ENCODE data around the gene ELMO2. TPM values are rescaled to one million over a fixed set of nuclear protein-coding genes. Genes with fewer than 3 reads are reported as not detected.
"Not testable (repeated sequence)": the region's sequence is repeated elsewhere in the genome, so short reads cannot be mapped to it uniquely, and the experiment has no call there.

Gene ELMO2
- total RNA-seq, 2 donors from 2014 or later: 47.7 to 117 TPM

- no peak for DNase-seq (ENCODE audit: low spot score)
- Histone ChIP-seq H3K36me3 (peaks cover 0 to 14% of the 10 kb centered on the region in 2 donors), H3K27me3 (replicated peaks; ENCODE audit: insufficient read depth) (no peaks in the 10 kb centered on the region), H3K4me3 (no peak overlapping the region), H3K27ac (no peak overlapping the region), H3K4me1 (replicated peaks) (peaks cover 15% of the 10 kb centered on the region), H3K9me3 (no peaks in the 10 kb centered on the region)
- 77% methylated on average over 11 of the region's 11 CpGs for WGBS
- intact Hi-C loops (cut with DNase I): no loop called here
- TF ChIP-seq POLR2AphosphoS5 (IDR thresholded peaks at IDR 0.05): no peak
Measured at GRCh38 chr20:46394872-46395760, 11.3 kb downstream of the ELMO2 start.

- intact Hi-C loops (cut with DNase I): no loop called here
- no peaks in the 10 kb centered on the region for H3K27me3 ChIP-seq (replicated peaks; ENCODE audit: insufficient read depth)
- H3K4me1 ChIP-seq (replicated peaks): peaks cover 4% of the 10 kb centered on the region
- no peak for DNase-seq (ENCODE audit: low spot score)
- no peak overlapping the region for H3K27ac ChIP-seq
- WGBS: 72% methylated on average over 6 of the region's 6 CpGs
- H3K4me3 ChIP-seq: no peak overlapping the region
- peaks cover 0 to 14% of the 10 kb centered on the region in 2 donors for H3K36me3 ChIP-seq
- TF ChIP-seq CTCF (IDR thresholded peaks at IDR 0.05) (no peak), POLR2A (IDR thresholded peaks at IDR 0.05) (no peak), POLR2AphosphoS5 (IDR thresholded peaks at IDR 0.05) (no peak)
- no peaks in the 10 kb centered on the region for H3K9me3 ChIP-seq
Measured at GRCh38 chr20:46393967-46394366, 12.4 kb downstream of the ELMO2 start.

GRCh38 chr20:46388937-46389336 is 17.5 kb downstream of the ELMO2 start:
- Histone ChIP-seq H3K27ac (no peak overlapping the region), H3K36me3 (peaks cover 0 to 28% of the 10 kb centered on the region in 2 donors)
- no peak for TF ChIP-seq POLR2AphosphoS5 (IDR thresholded peaks at IDR 0.05)
- TF ChIP-seq CTCF (IDR thresholded peaks at IDR 0.05): no peak
- no peak for TF ChIP-seq POLR2A (IDR thresholded peaks at IDR 0.05)

GRCh38 chr20:46388201-46388836 is 18.1 kb downstream of the ELMO2 start:
- H3K4me3 ChIP-seq: no peak overlapping the region
- no peaks in the 10 kb centered on the region for H3K4me1 ChIP-seq (replicated peaks)
- 78% methylated on average over 5 of the region's 5 CpGs for WGBS
- H3K27ac ChIP-seq: no peak overlapping the region
- H3K27me3 ChIP-seq (replicated peaks; ENCODE audit: insufficient read depth): no peaks in the 10 kb centered on the region
- TF ChIP-seq POLR2A (IDR thresholded peaks at IDR 0.05) (no peak), CTCF (IDR thresholded peaks at IDR 0.05) (no peak), POLR2AphosphoS5 (IDR thresholded peaks at IDR 0.05) (no peak)
- peaks cover 0 to 25% of the 10 kb centered on the region in 2 donors for H3K36me3 ChIP-seq
- intact Hi-C loops (cut with DNase I): no loop called here
- H3K9me3 ChIP-seq: no peaks in the 10 kb centered on the region
- DNase-seq (ENCODE audit: low spot score): no peak

More at GRCh38 chr20:46388937-46389336, 17.5 kb downstream of the ELMO2 start:
- intact Hi-C loops (cut with DNase I): no loop called here
- Histone ChIP-seq H3K4me1 (replicated peaks) (no peaks in the 10 kb centered on the region), H3K9me3 (no peaks in the 10 kb centered on the region), H3K27me3 (replicated peaks; ENCODE audit: insufficient read depth) (no peaks in the 10 kb centered on the region), H3K4me3 (no peak overlapping the region)
- 75% methylated on average over 10 of the region's 10 CpGs for WGBS
- no peak for DNase-seq (ENCODE audit: low spot score)

GRCh38 chr20:46387054-46387453 is 19.4 kb downstream of the ELMO2 start:
- DNase-seq (ENCODE audit: low spot score); H3K27ac ChIP-seq; H3K9me3 ChIP-seq; H3K27me3 ChIP-seq (replicated peaks; ENCODE audit: insufficient read depth); H3K4me3 ChIP-seq; intact Hi-C loops (cut with DNase I); H3K4me1 ChIP-seq (replicated peaks): not testable (repeated sequence)
- 91% methylated on average over 3 of the region's 3 CpGs for WGBS
- H3K36me3 ChIP-seq: peaks cover 0 to 24% of the 10 kb centered on the region in 2 donors

Data from prostate gland (tissue), 2 donors.